GM10847 (cell line): ENCODE results near the gene CCL1.

Source experiments
- POLR2A ChIP-seq: IDR thresholded peaks from 2 replicates; pipeline ENCODE4 v1.6.1; 2011; ENCODE audit not compliant: insufficient read length; ENCODE audit errors: extremely low read depth

The CCL1 gene

GRCh38 chr17:34349751-34350150 is 13.3 kb downstream of the CCL1 start:
- no peak for TF ChIP-seq POLR2A

- TF ChIP-seq POLR2A: no peak
These were observed 16.0 kb downstream of the CCL1 start for GRCh38 chr17:34347063-34347462.

GRCh38 chr17:34341916-34342315 is 21.1 kb downstream of the CCL1 start:
- no peak for TF ChIP-seq POLR2A

- TF ChIP-seq POLR2A: no peak
These were observed 23.8 kb downstream of the CCL1 start for GRCh38 chr17:34339138-34339770.

GRCh38 chr17:34337701-34338100 is 25.3 kb downstream of the CCL1 start:
- TF ChIP-seq POLR2A: no peak

- no peak for TF ChIP-seq POLR2A
These were observed 41.1 kb downstream of the CCL1 start for GRCh38 chr17:34321964-34322363.

DNA sequence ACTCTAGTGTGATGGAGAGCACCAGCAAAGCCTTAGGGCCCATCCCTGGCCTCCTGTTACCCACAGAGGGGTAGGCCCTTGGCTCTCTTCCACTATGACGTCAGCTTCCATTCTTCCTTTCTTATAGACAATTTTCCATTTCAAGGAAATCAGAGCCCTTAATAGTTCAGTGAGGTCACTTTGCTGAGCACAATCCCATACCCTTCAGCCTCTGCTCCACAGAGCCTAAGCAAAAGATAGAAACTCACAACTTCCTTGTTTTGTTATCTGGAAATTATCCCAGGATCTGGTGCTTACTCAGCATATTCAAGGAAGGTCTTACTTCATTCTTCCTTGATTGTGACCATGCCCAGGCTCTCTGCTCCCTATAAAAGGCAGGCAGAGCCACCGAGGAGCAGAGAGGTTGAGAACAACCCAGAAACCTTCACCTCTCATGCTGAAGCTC is 44.0 kb downstream of the CCL1 start, which contains the start of gene CCL8:
CCL8 (plus strand) TSS at position 397 of the 445 bp plus-strand sequence. CDS start 67 bp downstream, outside the sequence.
- no peak for TF ChIP-seq POLR2A

GRCh38 chr17:34318474-34318873 is 44.6 kb downstream of the CCL1 start:
- no peak for TF ChIP-seq POLR2A

GRCh38 chr17:34314279-34314678 is 48.8 kb downstream of the CCL1 start:
- TF ChIP-seq POLR2A: no peak

DNA sequence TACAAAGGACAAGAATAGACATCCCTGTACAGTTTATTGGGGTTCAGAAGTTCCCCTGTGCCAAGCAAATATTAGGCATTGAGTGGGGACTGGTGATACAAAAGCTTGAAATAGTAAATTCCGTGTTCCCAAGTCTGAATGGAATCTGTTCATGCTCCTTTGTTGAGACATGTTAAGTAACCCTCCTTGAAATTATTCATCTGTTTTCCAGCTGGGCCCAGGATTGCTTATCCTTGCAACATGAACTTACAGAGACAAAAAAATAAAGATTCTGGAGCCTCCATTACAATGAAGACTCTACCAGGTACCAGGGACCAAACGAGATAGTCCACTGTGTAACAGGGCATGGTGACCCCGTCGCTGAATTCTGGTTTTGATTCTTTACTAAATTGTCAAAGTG is 49.9 kb downstream of the CCL1 start:
- TF ChIP-seq POLR2A: no peak

DNA sequence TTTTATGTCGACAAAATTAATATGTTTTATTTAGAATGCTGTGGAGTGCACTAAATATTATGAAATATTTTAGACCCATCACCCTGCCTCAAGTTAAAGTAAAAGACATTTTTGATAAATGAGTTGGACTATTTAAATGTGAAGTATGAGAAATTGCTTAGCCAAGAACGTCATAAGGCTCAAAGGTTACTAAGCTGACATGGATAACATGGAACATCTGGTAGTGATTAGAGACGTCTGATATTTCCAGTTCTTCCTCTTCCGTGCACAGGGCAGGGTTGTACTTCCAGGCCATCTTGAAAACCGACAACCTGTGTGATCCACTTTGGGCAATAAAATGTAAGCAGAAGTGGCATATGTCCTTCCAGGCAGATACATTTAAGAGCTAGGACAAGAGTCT is 51.0 kb downstream of the CCL1 start:
- TF ChIP-seq POLR2A: no peak

DNA sequence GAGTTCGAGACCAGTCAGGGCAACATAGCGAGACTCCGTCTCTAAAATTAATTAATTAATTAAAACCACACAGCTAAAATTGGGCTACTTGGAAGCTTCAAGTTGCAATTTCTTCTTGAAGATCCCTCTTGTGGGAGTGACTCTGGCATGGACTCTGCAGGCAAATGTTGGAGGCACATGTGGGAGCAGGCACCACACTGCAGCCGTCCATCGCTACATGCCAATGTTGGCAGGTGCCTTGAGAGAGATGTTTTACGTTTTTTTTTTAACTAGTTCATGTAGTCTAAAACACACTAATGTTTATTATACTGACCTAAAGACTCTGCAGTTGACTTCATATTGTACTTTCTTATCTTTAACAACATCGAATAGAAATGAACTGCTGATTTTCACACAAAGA is 51.7 kb downstream of the CCL1 start:
- no peak for TF ChIP-seq POLR2A
